Loucy (cell line): ENCODE measurements around the gene FAM13C.

Experiments used
- CTCF ChIP-seq: fragments of 200-600 bp; sonication (generic); conservative IDR thresholded peaks from 2 replicates; pipeline ENCODE4 v1.5.1; 2014; ENCODE audit warnings: mild to moderate bottlenecking, antibody characterized with exemption, low read length
- EZH2phosphoT487 ChIP-seq: fragments of 200-600 bp; IDR thresholded peaks from 2 replicates; pipeline ENCODE4 v1.6.1; 2018; ENCODE audit warnings: antibody characterized with exemption, mild to moderate bottlenecking, moderate library complexity, borderline replicate concordance

GRCh38 chr10:59400214-59400613, 37.9 kb upstream of the FAM13C start:
- TF ChIP-seq CTCF, result no peak
- no peak for TF ChIP-seq EZH2phosphoT487
